A673 (cell line): ENCODE measurements around the gene MZB1.

Experiments
- EZH2 ChIP-seq: fragments of 200-600 bp; sonication (generic); IDR thresholded peaks from 2 replicates; pipeline ENCODE4 v1.6.1; 2017; ENCODE audit warnings: borderline replicate concordance, low read depth, mild to moderate bottlenecking, mixed read lengths, antibody characterized with exemption, low read length; ENCODE audit not compliant: poor library complexity, severe bottlenecking
- TF ChIP-seq, protein P1 (sequence below): fragments of 300-800, 200-600 bp; sonication (generic); conservative IDR thresholded peaks from 2 replicates; pipeline ENCODE4 v1.5.1; 2017; ENCODE audit warnings: low read depth, mild to moderate bottlenecking, antibody characterized with exemption, low read length, moderate library complexity, mixed read lengths

DNA sequence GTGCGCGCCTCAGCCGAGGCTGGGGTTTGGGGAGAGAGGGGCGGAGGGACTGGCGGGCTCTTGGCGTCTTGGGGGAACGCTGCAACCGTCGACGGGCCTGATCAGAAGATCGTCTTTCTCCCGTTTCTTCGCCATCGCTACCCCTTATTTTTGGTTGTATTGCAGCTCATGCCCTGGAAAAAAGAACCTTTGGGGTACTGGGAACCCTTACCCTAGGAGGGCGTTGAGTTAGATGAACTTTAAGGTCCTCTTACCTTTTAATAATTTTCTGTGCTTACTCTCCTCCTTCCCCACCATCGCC lies 47.3 kb downstream of the MZB1 start:
- TF ChIP-seq, protein P1, sequence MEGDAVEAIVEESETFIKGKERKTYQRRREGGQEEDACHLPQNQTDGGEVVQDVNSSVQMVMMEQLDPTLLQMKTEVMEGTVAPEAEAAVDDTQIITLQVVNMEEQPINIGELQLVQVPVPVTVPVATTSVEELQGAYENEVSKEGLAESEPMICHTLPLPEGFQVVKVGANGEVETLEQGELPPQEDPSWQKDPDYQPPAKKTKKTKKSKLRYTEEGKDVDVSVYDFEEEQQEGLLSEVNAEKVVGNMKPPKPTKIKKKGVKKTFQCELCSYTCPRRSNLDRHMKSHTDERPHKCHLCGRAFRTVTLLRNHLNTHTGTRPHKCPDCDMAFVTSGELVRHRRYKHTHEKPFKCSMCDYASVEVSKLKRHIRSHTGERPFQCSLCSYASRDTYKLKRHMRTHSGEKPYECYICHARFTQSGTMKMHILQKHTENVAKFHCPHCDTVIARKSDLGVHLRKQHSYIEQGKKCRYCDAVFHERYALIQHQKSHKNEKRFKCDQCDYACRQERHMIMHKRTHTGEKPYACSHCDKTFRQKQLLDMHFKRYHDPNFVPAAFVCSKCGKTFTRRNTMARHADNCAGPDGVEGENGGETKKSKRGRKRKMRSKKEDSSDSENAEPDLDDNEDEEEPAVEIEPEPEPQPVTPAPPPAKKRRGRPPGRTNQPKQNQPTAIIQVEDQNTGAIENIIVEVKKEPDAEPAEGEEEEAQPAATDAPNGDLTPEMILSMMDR, result no peak
- no peak for TF ChIP-seq EZH2
